GM18498 (cell line): ENCODE data around the gene ZG16.

Source experiments
- ATAC-seq: cut with Tn5 transposase; IDR thresholded peaks from one replicate; pipeline ENCODE4 v1.9.1; 2021; ENCODE audit warnings: mild to moderate bottlenecking, moderate library complexity; ENCODE audit not compliant: unreplicated experiment

Gene ZG16

GRCh38 chr16:29820271-29820701 is 42.2 kb downstream of the ZG16 start, which contains the start of gene MVP:
Gene MVP, plus strand, starts transcription at chr16:29820462. Its CDS starts 10,088 bp downstream, at chr16:29830550.
- no peak for ATAC-seq

- ATAC-seq, result peak; percentile 43
These were observed 42.9 kb downstream of the ZG16 start for GRCh38 chr16:29820730-29821642.

DNA sequence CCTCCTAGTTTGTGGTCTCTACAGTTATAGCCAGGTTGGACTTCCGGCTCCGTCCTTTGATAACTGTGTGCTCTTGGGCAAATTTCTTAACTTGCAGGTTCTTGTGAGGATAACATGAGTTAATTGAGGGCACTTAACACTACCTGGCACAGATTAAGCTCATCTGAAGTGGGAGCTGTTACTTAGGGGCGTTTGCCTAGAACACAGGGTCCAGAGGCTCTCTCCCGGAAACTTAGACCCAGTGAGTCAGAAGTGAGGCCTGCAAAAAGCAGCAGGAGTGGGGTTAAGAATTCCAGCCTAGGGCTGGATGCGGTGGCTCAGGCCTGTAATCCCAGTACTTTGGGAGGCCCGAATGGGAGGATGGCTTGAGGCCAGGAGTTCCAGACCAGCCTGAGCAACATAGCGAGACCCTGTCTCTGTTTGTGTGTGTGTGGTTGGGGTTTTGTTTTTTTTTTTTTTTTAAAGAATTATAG is 43.6 kb downstream of the ZG16 start:
- no peak for ATAC-seq

DNA sequence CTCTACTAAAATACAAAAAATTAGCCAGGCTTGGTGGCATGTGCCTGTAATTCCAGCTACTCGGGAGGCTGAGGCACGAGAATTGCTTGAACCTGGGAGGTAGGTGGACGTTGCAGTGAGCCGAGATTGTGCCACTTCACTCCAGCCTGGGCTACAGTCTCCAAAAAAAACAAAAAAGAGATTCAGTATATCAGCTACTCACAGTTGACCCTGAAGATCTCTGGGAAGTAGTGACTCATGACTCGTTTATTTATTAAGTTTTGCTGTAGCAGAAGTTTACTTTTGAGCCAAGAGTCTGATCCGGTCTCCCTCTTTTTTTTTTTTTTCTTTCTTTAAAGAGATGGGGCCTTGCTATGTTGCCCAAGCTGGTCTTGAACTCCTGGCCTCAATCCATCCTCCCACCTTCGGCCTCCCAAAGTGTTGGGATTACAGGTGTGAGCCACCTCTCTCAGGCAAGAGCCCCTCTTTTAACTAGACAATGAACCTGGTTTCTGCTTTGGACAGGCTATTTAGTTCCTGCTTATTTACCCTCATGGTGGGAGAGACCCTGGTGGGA is 46.6 kb downstream of the ZG16 start:
- no peak for ATAC-seq

DNA sequence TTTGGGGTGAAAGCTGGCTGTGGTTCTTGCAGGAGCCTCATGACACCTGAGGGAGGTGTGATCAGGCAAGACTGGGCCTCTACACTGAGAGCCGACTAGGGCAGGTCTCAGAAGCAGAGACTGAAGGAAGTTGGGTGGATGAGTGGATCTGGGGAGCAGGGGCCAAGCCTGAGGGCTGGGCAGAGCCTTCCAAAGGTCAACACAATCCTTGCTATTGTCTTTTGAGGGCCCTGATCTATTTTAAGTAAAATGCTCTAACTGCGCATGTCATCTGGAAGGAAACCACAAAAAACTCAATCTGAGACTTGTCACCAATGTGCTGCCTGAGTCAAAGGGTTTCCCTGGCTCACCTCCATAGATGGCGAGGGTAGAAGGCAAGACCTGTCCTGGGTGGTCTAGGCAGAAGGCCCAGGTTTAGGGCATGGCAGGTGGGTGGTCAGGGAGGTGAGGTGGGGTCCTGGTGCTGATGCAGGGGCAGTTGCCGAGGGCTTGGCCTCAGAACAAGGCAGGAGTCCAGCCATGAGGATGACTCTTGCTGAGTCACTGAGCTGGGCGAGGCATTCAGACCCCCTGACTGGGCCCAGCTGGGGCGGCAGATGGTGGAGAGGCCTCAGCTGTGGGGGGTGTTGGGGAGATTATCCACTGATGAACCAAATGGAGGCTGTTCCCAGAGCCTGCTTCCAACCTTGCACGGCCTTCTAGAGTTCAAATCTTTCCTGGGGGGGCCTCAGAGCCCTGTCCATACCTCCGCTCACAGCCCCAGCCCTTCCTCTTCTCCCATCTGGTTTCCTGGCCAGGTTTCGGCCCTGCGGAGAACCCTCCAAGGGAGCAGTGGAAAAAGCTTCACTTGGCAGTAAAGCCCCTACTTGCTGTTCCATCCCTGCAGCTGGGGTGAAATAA is 47.3 kb downstream of the ZG16 start:
- ATAC-seq, result no peak

DNA sequence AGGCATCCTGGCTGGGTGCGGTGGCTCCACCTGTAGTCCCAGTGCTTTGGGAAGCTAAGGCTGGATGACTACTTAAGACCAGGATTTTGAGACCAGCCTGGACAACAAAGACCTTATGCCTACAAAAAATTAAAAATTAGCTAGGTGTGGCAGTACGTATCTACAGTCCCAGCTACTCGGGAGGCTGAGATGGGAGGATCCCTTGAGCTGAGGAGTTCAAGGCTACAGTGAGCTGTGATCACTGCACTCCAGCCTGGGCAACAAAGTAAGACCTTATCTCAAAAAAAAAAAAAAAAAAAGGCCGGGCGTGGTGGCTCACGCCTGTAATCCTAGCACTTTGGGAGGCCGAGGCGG is 48.3 kb downstream of the ZG16 start:
- no peak for ATAC-seq

- no peak for ATAC-seq
These were observed 52.7 kb downstream of the ZG16 start for GRCh38 chr16:29830774-29831173.

GRCh38 chr16:29831490-29831889 is 53.4 kb downstream of the ZG16 start:
- ATAC-seq, result no peak
